HTERT RPE-1 (cell line): ENCODE data around the gene C1D.

Experiments used
- in situ Hi-C: fragments of 300-500 bp; cut with MboI; formaldehyde crosslinking; loops from 4 replicates; pipeline ENCODE4 v1.14.3; 2020; ENCODE audit warnings: low sequenced_read_pairs

C1D gene

DNA sequence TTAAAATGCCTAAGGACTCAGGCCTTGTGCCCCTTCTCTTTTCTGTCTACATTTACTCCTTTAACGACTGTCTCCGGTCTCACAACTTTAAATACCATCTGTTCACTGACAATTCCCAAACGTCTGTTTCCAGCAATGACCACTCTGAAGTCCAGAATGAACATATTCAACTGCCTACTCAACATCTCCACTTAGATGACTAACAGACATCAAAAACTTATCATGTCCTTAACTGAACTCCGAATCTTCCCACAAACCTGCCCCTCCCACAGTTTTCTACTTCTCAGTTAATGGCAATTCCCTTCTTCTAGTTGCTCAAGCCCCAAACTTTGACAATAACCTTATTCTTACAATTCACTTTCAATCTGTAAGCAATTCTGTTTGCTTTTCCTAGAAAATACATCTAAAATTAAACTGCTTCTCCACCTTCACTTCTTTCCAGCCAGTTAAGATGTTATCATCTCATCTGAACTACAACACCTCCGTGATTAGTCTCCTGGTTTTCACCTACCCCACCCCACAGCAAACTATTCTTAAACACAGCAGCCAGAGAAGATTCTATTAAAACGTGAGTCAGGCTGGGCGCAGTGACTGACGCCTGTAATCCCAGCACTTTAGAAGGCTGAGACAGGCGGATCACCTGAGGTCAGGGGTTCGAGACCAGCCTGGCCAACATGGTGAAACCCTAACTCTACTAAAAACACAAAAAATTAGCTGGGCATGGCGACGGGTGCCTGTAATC, 2.8 kb downstream of the C1D start:
- in situ Hi-C loops, result no loop called here

DNA sequence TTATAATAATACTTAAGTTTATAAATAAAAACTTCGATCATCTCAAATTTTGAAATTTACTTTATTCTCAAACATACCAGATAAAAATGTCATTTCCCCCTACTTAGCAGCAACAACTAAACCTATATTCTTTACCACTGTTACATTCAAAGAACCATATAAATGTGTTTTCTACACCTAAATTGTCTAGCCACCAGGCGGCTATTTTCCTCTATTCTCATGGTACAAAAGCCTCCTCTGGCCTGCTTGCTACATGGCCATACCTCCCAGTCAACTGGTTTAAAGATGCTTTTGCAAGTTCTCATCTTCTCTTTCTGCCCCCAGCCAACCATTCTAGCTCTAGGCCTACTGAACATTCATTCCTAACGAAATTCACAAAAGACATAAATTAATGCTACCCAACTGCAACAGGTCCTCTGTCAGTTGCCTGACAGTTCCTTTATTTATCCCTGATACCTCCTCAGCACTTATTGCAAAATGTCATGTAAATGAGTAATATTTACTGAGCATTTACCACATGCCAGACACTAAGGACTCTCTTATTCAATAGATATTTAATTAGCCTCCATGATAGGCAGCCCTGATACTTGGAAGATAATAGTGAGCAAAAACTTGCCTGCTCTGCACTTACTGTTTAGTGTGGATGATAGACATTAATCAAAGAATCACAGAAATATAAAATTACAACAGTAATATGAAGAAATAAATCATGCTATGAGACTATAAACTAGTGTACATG, 5.0 kb downstream of the C1D start:
- in situ Hi-C loops, result no loop called here

DNA sequence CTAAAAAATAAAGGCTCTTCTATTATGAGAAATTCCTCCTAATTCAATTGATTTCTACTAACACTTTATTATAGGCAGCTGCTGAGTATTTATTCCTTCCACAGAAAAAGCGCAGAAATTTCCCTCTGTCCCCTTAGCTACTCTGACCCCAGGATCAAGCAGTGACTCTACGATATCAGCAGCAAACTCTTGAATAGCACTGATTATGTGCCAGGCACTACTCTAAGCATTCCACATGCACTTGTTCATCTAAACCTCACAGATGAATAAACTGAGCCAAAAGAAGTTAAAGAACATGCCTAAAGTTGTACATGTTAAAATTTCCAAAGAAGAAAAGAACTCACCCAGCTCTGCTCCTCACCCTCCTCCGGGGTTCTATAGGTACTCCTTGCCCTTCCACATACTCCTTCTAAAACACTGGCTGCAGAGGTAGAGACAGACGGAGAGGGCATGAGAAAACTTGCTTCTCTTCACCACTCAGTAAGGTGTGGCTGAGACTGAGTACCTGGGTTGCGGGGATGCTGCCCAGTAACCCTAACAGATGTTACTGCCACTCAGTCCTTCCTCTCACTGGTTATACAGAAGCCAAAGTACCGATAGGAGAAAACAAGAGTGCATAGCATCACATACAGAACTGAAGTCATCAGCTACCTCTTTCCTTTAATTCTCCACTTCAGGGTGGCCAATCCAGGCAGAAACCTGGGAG, 9.9 kb downstream of the C1D start:
- in situ Hi-C loops, result no loop called here

DNA sequence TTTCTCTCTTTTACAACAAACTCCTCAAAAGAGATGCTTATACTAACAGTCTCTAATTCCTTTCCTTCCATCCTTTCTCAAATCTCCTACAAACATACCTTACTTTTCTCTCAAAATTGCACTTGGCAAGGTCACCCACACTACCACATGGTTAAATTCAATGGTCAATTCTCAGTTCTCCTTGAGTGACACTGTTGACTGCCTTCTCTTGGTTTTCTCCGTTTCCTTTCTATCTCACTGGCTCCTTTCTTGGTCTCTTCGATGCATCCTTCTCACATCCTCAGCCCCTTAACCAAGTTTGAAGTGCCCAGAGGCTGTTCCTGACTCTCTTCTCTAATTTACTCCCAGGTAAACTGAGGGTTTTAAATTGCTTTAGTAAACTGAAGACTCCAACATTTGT, 12.5 kb downstream of the C1D start:
- in situ Hi-C loops, result no loop called here

DNA sequence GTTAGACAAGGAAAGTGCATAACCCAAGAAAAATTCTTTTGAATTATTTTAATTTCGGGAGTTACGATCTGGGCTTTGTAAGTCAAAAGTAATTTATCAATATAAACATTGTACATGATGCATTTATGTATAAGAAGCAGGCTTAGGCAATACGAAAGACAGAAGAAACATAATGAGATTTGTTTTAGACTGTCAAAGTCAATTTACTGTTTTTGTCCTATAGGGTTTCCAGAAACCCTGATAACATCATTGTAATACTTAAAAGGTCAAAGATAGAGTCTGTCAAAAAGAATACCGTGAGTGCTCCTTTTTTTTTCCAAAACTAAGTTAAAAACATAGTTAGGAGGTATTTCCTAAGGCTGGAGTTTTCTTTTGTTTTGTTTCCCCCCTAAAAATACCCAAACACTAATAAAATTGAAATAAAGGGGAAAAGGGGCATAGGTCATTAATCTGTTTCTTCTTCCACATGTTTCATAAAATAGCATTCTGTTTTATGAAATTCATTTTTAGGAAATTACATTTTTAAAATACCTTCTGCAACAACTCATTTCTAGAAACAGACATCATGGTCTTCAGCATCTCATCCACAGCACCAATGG, 16.1 kb downstream of the C1D start:
- in situ Hi-C loops, result no loop called here

DNA sequence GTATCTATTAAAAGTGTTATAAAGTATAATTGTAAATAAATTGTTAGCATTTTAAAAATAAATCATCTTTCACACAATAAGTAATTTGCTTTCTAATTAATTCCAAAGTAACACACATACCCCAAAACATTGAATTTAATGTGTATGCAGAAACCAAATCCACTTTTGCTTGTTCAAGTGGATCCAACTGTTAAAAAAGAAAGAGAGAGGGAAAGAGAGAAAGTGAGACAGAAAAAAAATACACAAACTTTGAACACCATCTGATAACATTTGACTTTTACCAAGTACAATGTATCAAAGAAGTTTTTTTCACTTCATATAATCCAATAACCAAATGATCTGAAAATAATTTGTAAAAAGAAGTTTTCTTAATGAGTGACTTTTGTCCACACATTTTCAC, 16.6 kb downstream of the C1D start:
- in situ Hi-C loops, result no loop called here

DNA sequence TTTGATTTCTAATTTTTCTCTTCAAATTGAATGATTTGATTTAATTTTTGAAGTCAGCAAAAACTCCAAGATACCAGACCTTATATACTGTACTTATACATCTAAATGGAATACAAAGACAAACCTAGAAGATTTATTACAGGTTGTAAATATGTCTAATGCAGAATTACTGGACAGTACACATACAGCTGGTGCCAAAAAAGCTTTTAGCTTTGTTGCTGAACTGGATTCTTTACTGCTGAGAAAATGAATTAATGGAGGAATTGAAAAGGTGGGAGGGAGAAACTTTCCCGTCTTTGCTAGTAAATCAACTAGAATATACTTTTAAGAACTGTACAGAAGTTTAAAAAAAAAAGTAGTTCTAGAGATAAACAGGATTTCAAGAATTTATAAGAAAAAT, 17.5 kb downstream of the C1D start:
- in situ Hi-C loops, result no loop called here

DNA sequence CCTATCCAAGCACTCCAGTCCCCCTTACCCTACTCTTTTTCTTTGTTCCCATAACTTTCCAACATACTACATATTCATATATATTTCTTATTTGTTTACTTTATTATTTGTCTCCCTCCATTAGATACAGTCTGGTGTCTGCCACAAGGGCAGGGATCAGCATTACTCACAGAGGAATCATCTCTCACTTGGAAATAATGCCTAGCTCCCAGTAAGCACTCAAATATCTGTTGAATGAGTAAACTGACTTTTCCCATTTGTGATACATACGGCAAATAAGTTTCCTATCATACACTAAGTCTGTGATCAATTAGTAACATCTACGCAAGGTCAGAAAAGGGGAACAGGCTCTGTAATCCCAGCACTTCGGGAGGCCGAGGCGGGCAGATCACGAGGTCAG, 18.7 kb downstream of the C1D start:
- in situ Hi-C loops, result no loop called here

DNA sequence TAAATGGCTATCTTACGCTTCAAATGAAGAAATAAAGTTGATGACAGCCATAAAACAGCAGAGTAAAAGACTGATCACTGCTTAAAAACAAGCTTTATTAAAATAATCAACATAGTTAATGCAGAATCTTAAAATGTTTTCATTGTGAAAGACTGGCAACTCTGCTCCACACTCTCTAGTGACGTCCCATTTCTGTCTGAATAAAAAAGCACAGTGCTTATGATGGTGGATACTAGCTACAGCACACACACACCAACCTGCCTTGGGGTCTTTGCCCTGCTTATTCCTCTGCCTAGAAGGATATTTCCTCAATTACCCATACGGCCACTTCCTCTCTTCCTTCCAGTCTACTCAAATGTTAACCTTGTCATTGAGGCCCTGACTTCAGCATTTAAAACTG, 19.1 kb downstream of the C1D start:
- in situ Hi-C loops, result no loop called here

DNA sequence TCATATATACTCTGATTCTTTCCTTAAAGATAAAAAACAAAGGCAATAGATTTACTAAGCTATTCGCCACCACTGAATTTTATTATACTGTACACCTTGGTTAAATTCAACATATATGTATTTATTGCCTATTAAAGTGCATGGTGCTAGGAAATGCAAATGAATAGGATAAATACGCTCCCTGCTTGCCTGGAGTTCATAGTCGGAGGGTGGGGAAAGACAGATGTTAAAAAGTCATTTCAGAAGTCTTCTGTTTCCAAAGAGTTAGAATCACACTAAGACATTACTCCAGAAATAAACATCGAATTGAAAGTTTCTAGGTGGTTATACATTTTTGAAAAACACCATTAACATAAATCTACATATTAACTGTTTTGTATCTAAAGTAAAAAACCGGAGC, 19.8 kb downstream of the C1D start:
- in situ Hi-C loops, result no loop called here

DNA sequence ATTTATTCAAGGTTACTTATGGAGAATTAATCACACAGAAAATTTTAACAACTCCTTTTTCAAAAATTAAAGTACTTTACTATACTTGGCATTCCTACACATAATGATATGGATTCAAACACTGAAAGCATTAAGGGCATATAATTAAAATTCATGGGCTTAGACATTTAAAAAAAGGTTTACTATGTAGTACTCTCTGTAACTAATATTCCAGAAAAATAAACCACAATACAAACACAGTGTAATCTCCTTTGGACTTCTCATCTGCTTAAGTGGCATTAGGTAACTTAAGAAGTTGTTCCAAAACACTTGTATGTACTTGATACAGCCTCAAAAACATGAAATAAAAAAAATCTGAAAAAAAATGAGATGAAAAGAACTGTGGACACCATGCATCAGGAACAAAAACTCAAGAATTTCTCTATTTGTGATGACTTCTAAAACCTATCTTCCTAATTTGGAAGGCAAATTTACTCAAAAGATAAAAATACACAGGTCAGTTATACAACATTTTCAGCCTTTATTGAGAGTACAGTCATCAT, 21.0 kb downstream of the C1D start:
- in situ Hi-C loops, result no loop called here

DNA sequence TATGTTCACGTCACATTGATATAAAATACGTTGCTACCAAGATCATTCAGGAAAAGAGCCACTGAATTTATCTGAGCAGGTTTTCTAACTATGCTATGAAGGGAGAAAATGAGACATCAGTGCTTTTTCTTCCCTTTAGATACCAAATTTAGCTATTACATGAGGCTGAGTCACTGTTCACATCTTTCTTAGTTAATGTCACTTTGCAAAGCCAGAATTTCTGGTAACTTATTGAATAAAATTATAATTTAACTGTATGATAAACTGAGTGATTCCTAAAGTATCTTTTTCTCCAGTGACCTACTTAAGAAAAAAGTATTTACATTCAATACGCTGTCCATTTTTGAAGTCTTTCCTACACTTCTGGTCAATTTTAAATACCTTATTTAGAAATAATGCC, 22.7 kb downstream of the C1D start:
- in situ Hi-C loops, result no loop called here

DNA sequence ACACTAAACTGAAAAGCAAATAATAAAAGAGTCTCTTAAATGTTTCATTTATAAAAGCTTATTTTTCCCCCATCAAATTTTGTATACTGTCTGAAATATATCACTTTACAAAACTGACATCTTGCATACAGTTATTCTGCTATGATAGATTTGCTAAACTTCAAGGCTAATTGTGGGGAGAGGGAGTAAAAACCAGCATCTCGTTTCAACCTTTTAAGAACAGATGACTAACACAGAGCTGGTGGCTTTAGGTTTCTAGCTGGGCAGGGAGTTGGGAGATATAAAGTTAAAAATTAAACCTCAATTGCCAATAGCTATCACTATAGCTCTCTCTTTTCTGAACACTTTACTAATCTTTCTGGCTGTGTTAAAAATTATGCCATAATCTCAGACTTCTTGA, 23.5 kb downstream of the C1D start:
- in situ Hi-C loops, result no loop called here

DNA sequence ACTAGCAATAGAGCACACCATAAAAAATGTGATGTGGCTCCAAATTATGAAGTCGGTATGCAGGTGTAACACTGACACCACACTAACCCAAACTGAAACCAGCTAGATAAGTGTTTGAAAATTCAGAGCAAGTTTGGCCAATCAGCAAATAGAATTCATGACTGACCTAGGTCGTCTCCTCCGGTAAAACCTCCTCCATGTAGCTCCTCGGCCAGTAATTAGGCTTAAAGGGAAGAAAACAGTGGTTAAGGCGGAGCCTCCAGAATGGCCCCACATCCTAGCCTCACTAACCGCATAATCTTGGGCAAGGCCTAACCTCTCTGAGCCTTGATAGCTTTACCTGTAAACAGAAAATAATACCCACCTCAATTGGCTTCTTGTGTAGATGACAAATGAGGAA, 30.1 kb downstream of the C1D start:
- in situ Hi-C loops, result no loop called here

DNA sequence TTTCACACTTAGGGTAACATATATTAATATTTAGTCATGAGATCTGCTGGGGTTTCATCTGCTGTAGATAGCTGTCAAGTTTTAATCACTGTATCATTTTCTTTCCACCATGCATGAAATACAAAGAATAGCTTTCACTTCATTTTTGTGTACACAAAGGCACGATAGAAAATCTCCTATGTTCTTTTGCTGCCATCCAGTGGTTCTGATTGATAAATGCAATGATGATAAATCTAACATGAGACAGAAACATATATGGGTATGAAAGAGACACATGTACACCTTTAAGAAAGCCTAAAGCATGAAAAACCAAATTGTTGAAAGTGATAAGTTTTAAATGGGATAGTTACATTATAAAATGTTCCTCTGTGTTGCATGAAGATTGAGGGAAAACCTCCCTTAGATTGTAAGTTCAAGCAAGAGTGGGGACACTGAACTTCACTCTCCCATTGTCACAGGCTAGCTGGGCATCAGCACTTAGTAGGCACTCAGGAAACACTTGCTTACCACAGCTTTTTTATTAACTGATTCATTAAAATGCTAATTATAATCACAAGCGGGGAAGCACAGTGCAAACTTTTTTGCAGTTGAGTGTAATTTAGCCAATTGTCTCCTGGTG, 31.2 kb downstream of the C1D start:
- in situ Hi-C loops, result no loop called here

DNA sequence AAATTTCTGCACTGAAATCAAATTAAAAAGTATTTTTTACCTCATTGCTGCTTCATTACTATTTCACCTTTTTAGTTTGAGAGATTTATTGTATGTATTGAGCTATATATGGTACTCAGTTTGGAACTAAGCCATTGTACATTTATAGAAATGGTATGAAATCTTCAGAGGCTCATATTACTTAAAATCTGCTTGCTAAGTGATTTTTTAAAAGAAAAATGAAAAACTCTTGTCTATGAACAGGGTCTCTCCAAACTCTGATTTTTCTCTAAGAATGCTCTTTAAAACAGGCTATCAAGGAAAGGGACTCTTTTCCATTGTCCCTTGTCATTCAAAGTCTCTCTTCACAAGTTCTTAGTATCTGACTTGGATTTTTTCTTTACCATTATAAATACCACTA, 31.8 kb downstream of the C1D start:
- in situ Hi-C loops, result no loop called here

DNA sequence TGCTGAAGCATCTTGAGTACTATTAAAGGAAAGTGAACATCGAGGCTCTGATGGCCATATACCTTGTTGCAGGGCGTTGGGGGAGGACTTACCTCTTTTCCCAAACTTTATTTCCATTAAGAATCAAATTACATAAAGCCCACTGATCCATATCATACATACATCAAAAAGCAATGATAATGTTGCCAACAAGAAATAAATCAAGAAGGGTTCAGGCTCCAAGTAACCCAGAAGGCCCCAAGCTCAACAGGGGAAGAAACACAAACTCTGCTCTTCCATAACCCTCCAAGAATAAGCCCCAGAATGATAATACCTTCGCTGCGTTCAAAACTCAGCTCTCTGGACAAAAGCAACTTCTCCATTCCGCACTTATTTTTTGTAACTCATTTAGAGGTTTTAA, 32.3 kb downstream of the C1D start:
- in situ Hi-C loops, result no loop called here

DNA sequence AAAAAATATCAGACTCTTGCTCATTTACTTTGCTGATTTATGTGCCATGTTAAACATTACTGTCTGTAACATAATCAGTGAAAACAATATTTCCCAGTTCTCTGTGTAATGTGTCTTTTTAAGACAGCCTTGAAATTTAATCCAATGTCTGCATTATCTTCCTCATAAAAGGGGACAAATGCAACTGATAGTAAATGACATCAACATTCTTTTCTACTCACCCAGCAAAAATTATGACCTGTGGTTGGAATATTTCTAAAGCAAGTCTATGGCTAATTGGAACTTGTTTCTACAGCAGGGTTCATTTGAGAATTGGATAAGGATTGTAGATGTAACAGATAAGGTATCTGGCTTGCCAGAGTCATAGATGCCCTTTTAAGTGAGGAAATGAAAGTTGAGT, 34.8 kb downstream of the C1D start:
- in situ Hi-C loops, result no loop called here

DNA sequence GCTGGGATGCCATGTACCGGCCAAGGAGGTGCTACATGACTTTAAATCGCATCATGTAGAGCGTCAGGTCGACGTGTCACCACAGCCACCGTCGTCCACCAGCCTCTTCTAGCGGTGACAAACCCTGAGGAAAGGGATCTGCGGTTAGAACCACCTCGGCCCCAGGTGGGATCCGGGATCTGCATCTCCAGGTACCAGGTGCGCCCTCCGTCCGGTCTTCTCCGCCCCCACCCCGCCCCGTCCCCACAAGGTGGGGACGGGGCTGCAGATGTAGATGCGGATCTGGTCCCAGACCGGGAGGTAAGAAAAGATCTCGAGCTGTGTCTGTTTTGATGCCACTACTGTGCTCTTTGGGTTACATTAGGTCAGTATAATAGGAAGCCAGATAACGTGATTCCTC, 38.4 kb downstream of the C1D start:
- in situ Hi-C loops, result no loop called here

DNA sequence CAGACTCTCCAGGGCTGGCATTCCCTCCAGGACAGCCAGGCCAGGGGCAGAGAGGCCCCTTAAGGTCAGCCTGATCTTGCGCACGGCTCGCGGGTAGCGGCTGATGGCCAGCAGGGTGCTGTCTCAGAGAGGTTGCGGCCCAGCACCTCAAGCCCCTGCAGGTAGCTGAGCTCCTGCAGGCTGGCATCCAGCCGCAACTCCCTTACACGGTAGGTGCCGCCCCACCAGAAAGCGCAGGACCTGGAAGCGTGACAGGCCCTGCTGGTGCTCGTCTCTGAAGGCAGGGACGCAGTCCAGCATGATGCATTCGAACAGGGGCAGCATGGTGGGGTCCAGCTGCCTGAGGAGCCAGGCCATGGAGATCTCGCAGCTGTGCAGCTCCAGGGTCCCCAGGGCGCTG, 38.9 kb downstream of the C1D start:
- in situ Hi-C loops, result no loop called here

DNA sequence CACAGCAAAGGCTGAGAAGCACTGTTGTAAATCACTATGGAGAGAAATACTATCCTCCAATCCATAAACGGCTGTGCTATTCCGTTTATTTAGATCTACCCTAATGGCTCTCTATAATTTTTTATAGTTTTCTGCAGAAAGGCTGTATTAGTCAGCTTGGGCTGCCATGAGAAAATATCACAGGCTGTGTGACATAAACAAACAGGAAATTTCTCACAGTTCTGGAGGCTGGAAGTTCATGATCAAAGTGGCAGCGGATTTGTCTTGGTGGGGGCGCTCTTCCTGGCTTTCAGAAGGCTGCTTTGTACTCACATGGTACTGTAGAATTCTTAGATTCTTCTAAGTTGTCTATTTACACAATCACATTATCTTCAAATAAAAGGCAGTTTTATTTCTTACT, 44.1 kb downstream of the C1D start:
- in situ Hi-C loops, result no loop called here
